ENCODE measurements around the gene SLC22A4.

Gene SLC22A4

GRCh38 chr5:132293992-132294727 lies at the start of gene SLC22A4:
Gene SLC22A4 (plus strand): TSS chr5:132294394. CDS start chr5:132294617, 223 bp downstream.
- DNase-seq (ENCODE audit: low read depth in 2 of 3, low spot score in 1 of 3) = peak; percentile 67 to 85 (median 79)

- no peak for DNase-seq (ENCODE audit: low read depth in 2 of 3, low spot score in 1 of 3)
These were observed 48.6 kb upstream of the SLC22A4 start for GRCh38 chr5:132245593-132245992.

DNA sequence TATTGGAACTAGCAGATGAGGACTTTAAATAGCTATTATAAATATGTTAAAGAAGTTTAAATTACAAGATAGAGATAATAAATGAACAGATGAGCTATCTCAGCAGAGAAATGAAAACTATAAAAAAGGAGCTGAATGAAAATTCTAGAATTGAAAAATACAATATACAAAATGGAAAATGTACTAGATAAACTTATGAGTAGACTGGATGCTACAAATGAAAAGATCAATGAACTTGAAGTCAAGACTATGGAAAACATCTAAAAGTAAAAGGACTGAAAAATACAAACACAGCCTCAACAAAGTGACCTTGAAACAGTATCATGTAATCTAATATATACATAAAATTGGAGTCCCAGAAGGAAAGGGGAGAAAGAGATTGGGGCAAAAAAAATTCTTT lies 47.4 kb upstream of the SLC22A4 start:
- no peak for DNase-seq (ENCODE audit: low read depth in 2 of 3, low spot score in 1 of 3)

DNA sequence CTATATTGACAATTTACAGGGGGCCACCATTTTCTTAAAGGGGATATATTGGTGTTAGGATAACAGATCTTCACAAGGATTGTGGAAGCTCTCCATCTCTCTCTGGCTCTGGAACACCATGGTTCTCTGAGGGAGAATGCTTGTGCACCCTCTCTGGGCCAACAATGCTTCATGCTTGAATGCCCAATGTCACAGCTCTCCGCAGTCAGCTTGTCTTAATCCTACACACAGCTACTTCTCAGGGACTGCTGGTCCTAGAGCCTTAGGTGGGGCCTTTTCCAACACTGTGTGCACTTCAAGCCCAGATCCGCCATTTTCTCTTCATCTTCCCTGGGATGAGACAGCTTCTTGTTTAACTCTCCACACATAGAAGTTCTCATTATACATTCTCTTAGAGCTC lies 43.6 kb upstream of the SLC22A4 start:
- DNase-seq (ENCODE audit: low read depth in 2 of 3, low spot score in 1 of 3) = no peak

GRCh38 chr5:132251220-132251725 lies 42.9 kb upstream of the SLC22A4 start:
- DNase-seq (ENCODE audit: low read depth in 2 of 3, low spot score in 1 of 3) = no peak

GRCh38 chr5:132253008-132253441 lies 41.2 kb upstream of the SLC22A4 start:
- no peak for DNase-seq (ENCODE audit: low read depth in 2 of 3, low spot score in 1 of 3)

GRCh38 chr5:132253452-132254320 lies 40.5 kb upstream of the SLC22A4 start:
- DNase-seq (ENCODE audit: low read depth in 2 of 3, low spot score in 1 of 3) = no peak

DNA sequence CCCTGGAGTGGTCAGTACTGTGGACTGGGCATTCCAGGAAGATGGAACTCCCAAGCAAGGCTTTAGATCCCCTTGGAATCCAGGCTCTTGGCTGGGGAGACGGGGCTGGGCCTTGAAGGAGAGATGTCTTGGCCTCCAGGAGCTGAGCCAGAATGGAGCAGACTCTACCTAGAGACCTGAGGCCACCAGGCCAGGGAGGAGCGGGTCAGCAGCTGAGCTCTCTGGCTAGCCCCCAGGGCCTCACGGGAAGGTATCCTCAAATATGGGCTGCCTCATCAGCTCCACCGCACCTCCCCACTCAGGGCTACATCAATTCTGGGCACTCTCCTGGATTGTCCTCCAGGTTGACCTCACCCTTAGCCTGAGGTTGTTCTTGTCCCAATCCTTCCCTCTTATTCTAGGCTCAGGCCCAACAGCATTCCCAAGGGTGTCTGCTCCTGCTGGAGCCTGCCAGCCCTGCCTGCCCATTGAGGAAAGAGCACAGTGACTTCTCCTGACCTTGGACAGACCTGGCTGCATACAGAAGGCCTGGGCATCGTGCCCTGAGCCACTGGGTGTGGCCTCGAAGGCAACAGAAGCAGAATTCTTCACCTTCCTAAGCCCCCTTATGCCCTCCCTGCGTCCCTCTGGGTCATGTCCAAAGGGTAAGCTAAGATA lies 39.7 kb upstream of the SLC22A4 start:
- no peak for DNase-seq (ENCODE audit: low read depth in 2 of 3, low spot score in 1 of 3)

DNA sequence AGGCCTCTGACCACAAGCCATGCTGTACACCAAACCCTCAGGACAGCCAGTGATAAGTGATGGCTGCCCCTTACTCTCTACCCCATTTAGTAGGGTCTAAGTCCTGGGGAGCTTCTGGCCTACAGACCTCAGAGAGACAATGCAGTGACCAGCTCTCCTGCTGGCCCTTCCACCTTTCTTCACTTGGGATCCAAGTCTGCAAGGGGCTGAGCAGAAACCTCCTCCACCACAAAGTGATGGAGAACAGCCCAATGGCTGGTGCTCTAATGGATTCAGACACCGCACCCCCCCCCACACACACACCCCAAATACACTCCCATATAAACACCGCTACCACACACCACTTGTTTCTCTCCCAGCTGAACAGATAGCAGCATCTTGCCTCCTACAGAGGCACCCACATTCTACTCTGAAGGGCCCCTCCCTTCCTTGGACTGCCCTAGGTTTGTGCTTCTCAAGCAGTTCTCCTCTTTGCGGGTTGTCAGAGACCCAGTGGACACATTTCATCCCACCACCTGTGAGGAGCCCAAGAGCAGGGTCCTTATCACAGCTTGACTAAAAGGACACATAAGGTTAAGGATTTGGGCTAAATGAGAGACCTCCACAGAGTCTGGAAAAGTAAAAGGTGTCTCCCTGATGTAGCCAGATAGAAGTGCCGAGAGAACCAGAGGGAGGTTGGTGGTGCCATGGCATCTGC lies 38.0 kb upstream of the SLC22A4 start:
- DNase-seq (ENCODE audit: low read depth in 2 of 3, low spot score in 1 of 3) = no peak

GRCh38 chr5:132256783-132257130 lies 37.4 kb upstream of the SLC22A4 start:
- DNase-seq (ENCODE audit: low read depth in 2 of 3, low spot score in 1 of 3) = no peak

DNA sequence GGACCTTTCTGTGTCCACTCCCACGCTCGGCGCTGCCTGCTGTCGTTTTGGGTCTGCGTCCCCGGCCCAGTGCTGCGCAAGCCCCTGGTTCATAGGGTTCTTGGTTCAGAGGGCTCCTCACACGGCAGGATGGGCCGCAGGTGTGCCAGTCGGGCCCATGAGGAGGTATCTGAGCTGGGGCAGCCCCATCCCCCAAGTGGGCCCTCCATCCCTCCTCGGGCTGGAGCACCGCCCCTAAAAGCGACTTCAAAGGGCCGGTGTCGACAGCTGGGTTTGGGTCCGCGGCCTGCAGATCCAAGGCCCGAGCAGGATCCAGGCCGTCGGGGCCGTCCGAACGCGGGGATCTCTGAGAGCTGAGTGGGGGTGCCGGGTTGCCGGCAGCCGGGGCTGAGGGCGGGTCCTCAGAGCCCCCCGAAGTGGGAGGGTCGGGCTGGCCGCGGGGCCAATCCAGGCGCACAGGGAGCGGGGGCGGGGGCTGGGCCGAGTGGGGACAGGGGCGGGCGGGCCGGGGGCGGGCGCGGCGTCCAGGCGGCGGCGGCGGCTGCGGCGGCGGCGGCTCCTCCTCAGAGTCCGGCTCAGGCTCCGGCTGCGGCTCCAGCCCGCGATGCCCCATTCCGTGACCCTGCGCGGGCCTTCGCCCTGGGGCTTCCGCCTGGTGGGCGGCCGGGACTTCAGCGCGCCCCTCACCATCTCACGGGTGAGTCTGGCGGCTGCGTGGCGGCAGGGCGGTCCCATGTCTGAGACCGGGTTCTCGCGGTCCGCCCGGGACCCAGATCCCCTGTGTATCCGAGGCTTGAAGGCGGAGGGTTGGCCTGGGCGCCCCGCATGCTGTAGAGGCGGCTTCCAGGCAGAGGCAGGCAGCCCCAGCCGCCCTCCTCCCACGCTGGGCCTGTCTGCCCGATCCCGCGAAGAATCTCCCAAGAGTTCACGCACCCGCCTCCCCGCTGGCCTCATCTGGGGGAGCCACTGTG lies 36.8 kb upstream of the SLC22A4 start, which contains the start of gene PDLIM4:
TSS of gene PDLIM4 (plus strand) at position 566 of the 971 bp plus-strand sequence. CDS start at position 605, 39 bp downstream.
- DNase-seq (ENCODE audit: low read depth in 2 of 3, low spot score in 1 of 3) = no peak

DNA sequence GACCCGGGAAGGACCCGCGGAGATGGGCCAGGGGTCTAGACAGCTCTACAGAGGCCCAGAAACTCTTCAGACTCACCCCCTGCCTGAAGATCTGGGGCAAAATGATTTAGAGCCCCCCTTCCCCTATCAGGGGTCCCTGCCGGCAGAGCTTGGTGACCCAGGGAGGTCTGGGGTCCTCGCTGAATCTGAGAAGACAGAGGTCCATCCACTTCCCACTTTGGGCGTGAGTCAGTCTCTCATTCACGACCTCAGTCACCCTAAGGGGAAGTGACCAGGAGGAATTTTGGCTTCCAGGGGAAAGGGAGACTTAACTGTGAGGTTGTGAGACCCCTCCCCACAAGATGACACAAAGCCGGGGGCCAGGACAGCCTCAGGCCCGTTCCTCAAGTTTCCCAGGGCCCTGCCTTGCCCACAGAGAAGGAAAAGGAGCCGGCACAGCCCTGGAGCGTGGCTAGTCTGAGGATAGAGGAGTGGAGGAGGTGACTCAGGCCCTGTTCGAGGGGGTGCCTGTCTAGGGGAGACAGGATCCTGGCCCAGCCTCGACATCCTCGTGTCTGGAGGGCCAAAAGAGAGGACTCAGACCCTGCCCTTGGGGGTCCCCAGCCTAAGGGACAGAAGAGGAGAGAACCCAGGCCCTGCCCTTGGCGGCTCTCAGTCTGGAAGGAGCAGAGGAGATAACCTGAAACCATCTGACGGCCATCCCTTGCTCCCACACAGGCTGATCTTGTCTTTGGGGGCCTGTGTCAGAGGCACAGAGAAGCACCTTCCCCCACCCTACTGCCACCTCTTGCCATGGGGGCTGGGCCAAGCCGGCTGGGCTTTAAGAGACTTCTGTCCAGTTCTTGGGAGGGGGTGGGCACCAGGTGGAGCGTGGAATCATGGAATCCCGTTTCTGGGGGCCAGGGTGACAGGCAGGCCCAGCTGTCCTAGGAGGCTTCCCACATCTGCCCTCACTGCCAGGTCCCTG lies 35.8 kb upstream of the SLC22A4 start:
- DNase-seq (ENCODE audit: low read depth in 2 of 3, low spot score in 1 of 3) = no peak

- DNase-seq (ENCODE audit: low read depth in 2 of 3, low spot score in 1 of 3) = no peak
These were observed 34.9 kb upstream of the SLC22A4 start for GRCh38 chr5:132259069-132259851.

- DNase-seq (ENCODE audit: low read depth in 2 of 3, low spot score in 1 of 3) = no peak
These were observed 34.1 kb upstream of the SLC22A4 start for GRCh38 chr5:132260051-132260450.

DNA sequence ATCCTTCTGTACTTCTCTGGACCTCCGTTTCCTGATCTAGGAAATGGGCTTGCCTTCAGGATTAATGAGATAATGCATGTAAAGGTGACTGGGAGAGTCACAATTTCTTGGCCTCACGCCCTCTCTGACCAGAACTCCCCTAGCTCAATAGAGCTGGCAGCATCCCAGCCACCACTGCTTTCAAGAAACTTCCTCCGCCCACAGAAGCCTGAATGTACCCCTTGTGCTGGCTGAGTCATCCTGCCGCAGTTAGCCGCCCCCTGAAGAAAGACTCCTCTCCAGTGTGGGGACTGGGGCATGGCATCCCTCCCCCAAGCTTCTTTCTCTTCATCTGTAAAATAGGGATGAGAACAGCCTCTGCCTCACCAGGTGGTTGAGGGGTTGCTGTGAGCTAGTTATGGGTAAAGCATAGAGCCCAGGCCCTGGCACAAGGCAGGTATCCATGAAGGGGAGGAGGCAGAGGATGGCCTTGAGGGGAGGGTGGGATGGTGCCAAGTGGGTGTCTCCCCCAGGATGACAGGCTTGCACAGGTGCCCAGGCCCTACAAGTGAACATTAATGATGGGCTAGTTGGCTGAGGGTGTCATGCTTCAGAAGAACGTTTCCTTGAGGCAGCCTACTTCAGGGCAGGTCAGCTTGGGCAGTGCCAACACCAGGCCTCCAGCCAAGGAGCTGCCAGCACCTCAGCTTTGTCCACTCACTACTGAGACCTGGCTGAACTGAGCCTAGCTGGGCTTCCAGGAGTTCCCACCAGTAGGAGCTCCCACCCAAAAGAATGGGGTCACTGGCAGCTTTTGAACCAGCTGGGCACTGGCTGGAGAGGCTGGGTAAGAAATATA lies 33.3 kb upstream of the SLC22A4 start:
- no peak for DNase-seq (ENCODE audit: low read depth in 2 of 3, low spot score in 1 of 3)

DNA sequence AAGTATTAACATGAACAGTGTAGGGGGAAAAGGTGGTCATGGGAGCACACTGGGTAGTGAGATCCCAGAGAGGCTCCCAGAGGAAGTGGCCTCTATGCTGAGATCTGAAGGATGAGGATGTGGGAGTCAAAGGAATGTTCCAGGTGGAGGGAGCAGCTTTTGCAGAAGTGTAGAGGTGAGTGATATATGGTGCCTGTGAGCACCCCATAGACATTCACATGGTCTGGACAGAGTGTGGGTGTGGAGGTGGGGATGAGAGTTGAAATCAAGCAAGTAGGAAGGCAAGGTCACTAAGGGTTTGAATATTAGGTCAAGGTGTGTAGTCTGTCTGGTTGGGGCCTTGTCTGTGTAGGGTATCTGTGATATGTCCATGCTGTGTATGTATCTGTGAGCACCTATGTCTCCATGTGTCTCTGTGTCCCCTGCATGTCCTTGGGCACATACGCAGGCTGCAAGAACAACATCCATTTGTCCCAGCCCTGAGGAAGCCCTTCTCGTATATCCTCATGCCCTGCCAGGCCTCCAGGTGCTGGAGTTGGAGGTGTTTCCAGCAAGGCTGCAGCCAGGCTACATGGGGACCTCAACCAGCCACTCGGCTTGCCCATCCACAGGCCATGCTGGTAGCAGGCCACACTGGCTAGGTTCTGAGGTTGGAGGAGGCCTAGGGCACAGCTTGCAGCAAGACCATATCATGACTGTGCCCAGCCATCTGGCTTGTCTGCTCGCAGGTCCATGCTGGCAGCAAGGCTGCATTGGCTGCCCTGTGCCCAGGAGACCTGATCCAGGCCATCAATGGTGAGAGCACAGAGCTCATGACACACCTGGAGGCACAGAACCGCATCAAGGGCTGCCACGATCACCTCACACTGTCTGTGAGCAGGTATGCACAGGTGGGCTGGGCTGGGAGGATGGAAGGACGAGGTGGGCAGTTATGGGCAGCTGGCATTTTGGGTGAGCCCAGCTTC lies 32.0 kb upstream of the SLC22A4 start:
- no peak for DNase-seq (ENCODE audit: low read depth in 2 of 3, low spot score in 1 of 3)
